Body of pancreas (tissue), 4 donors: Measurements from ENCODE around the gene NBEAL2. TPM values are rescaled to one million over a fixed set of nuclear protein-coding genes. Genes with fewer than 3 reads are reported as not detected.
"Not testable (repeated sequence)": the region's sequence is repeated elsewhere in the genome, so short reads cannot be mapped to it uniquely, and the experiment has no call there.

Experiments
- ATAC-seq: fragments of 150-250 bp; one replicate; pipeline ENCODE4 v1.9.1; 2016
- DNase-seq, 4 donors: peaks; one replicate each; pipeline ENCODE4 v3.0.0-alpha.2; 2019
- H3K27ac ChIP-seq, 4 donors: fragments of 200-600 bp; sonication (generic); 1 replicate in 3 of 4; 2 replicates in 1 of 4; pipeline versions ENCODE4 v1.5.1 to v1.6.1; 2016 to 2019; ENCODE audit warnings: mild to moderate bottlenecking in 1 of 4, mixed read lengths in 1 of 4, moderate library complexity in 1 of 4
- H3K27me3 ChIP-seq, 2 donors: fragments of 200-600 bp; sonication (generic); one replicate each; pipeline ENCODE4 v1.6.0; 2016; ENCODE audit warnings: mild to moderate bottlenecking in 1 of 2
- H3K36me3 ChIP-seq, 2 donors: fragments of 200-600 bp; sonication (generic); replicated peaks in 1 of 2; 2 replicates each; pipeline ENCODE4 v1.5.1; 2016; ENCODE audit warnings: low read depth in 2 of 2; ENCODE audit not compliant: insufficient read depth in 1 of 2
- H3K4me1 ChIP-seq: fragments of 200-600 bp; sonication (generic); one replicate; pipeline ENCODE4 v1.6.0; 2016
- H3K4me3 ChIP-seq, 2 donors: fragments of 200-600 bp; sonication (generic); 1 replicate in 1 of 2; 2 replicates in 1 of 2; pipeline ENCODE4 v1.5.1; 2016 to 2019
- H3K9me3 ChIP-seq, 3 donors: fragments of 200-600 bp; sonication (generic); 1 replicate in 2 of 3; 2 replicates in 1 of 3; pipeline ENCODE4 v1.5.1; 2016
- POLR2A ChIP-seq, 3 donors: fragments of 450-650 bp; IDR thresholded peaks; one replicate each; pipeline ENCODE4 v1.6.1; 2016; ENCODE audit warnings: antibody characterized with exemption in 3 of 3, mild to moderate bottlenecking in 2 of 3
- WGBS, 2 donors: methylation state at CpG; one replicate each; pipeline ENCODE4 v1.1.5; 2017; 5-methylcytosine and 5-hydroxymethylcytosine counted together
- intact Hi-C: fragments of 100-400 bp; cut with DNase I; formaldehyde crosslinking; loops from one replicate; pipeline ENCODE4 v1.15.1; 2023
- total RNA-seq, 2 donors: library from RNA; depleted of rRNA; stranded (reverse); fragments of >200 nt; gene quantifications; one replicate each; pipeline ENCODE4 v1.1.0, GENCODE V29; 2016
- TF ChIP-seq, protein P1 (sequence below), 7 experiments: fragments of 450-650 bp in 4 of 7; fragments of 200-600 bp in 3 of 7; sonication (generic) in 3 of 7; IDR thresholded peaks; one replicate each; pipeline ENCODE4 v1.5.1; 2016 to 2019; ENCODE audit warnings: antibody characterized with exemption in 7 of 7

The NBEAL2 gene
- total RNA-seq, 2 donors from 2014 or later, result 98.8 to 151 TPM

DNA sequence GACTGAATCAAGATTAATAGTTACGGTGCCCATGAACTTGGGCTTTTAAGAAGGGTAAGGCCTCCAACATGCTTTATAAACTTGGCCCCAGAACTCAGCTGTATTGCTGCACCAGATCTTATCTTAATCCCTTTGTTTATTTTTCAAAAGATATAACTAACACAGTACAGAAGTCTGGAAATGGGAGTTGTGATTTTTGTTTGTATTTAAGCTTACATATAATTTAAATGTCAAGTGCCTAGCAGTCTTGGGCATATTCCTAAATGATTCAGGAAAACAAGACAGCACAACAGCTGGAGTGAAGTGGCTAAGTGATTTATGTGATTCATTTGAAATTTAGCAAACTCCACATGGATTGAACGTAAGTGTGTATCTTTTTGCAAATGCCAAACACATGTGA lies 56.2 kb downstream of the NBEAL2 start:
- Histone ChIP-seq H3K27ac (peak overlapping the region in 3 of 4 donors; percentile 8 to 43 (median 16)), H3K36me3 (peaks cover 6 to 10% of the 10 kb centered on the region in 2 donors), H3K4me3 (no peak overlapping the region), H3K9me3 (no peaks in the 10 kb centered on the region), H3K27me3 (no peaks in the 10 kb centered on the region), H3K4me1 (peaks cover 17% of the 10 kb centered on the region)
- 40 to 66% methylated on average over 2 of the region's 2 CpGs for WGBS, 2 donors
- no peak for DNase-seq
- intact Hi-C loops, result no loop called here
- TF ChIP-seq, protein P1, sequence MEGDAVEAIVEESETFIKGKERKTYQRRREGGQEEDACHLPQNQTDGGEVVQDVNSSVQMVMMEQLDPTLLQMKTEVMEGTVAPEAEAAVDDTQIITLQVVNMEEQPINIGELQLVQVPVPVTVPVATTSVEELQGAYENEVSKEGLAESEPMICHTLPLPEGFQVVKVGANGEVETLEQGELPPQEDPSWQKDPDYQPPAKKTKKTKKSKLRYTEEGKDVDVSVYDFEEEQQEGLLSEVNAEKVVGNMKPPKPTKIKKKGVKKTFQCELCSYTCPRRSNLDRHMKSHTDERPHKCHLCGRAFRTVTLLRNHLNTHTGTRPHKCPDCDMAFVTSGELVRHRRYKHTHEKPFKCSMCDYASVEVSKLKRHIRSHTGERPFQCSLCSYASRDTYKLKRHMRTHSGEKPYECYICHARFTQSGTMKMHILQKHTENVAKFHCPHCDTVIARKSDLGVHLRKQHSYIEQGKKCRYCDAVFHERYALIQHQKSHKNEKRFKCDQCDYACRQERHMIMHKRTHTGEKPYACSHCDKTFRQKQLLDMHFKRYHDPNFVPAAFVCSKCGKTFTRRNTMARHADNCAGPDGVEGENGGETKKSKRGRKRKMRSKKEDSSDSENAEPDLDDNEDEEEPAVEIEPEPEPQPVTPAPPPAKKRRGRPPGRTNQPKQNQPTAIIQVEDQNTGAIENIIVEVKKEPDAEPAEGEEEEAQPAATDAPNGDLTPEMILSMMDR (IDR thresholded peaks at IDR 0.05), result no peak
- TF ChIP-seq POLR2A (IDR thresholded peaks at IDR 0.05), result no peak
- ATAC-seq, result no peak

DNA sequence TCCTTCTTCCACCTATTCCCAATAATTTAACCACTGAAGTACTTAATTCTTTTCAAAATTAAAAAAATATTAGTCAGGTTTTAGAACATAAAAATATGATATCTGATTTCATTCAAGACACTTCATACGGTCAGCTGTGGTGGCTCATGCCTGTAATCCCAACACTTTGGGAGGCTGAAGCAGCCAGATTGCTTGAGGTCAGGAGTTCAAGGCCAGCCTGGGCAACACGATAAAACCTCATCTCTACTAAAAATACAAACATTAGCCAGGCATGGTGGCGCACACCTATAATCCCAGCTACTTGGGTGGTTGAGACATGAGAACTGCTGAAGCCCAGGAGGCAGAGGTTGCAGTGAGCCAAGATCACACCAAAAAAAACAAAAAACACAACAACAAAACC lies 56.7 kb downstream of the NBEAL2 start:
- TF ChIP-seq POLR2A (IDR thresholded peaks at IDR 0.05), result no peak
- TF ChIP-seq, protein P1 (IDR thresholded peaks at IDR 0.05), result no peak
- Histone ChIP-seq H3K4me3 (no peak overlapping the region), H3K4me1 (peaks cover 17% of the 10 kb centered on the region), H3K36me3 (peaks cover 9 to 13% of the 10 kb centered on the region in 2 donors), H3K9me3 (no peaks in the 10 kb centered on the region), H3K27ac (peak overlapping the region in 2 of 4 donors; percentile 8 to 31), H3K27me3 (no peaks in the 10 kb centered on the region)
- no peak for DNase-seq
- 34 to 51% methylated on average over 3 of the region's 3 CpGs for WGBS, 2 donors
- intact Hi-C loops, result no loop called here
- ATAC-seq, result no peak

DNA sequence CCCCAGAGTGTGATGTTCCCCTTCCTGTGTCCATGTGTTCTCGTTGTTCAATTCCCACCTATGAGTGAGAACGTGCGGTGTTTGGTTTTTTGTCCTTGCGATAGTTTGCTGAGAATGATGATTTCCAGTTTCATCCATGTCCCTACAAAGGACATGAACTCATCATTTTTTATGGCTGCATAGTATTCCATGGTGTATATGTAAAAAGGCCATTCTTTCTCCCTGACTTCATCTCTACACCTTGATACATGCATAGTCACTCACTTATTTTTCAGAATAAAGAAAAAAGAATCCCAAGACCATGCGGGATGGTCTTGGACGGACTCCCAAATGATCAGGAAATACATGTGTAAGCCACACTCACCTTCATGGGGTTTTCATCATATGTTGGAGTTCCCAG lies 57.8 kb downstream of the NBEAL2 start:
- ATAC-seq, H3K4me3 ChIP-seq, DNase-seq, H3K27me3 ChIP-seq, intact Hi-C loops, H3K9me3 ChIP-seq, H3K27ac ChIP-seq: not testable (repeated sequence)
- 67 to 84% methylated on average over 3 to 6 of the region's 6 CpGs for WGBS, 2 donors
- Histone ChIP-seq H3K4me1 (peaks cover 17% of the 10 kb centered on the region), H3K36me3 (peaks cover 9 to 19% of the 10 kb centered on the region in 2 donors)

DNA sequence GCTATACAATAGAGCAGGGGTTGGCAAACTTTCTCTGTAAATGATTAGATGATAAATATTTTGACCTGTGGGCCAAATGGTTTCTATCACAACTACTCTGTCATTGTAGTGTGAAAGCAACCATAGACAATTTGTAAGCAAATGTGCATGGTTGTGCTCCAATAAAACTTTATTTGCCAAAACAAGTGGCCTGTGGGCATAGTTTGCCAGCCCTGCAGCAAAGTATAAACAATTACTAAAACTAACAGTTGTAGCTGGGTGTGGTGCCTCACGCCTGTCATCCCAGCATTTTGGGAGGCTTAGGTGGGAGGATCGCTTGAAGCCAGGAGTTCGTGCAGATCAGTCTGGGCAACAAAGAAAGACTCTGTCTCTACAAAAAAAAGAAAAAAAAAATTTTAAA lies 61.6 kb downstream of the NBEAL2 start:
- H3K36me3 ChIP-seq, result peaks cover 9 to 17% of the 10 kb centered on the region in 2 donors
- no peaks in the 10 kb centered on the region for H3K27me3 ChIP-seq
- intact Hi-C loops, result no loop called here
- H3K4me3 ChIP-seq, result no peak overlapping the region
- H3K4me1 ChIP-seq, result peaks cover 6% of the 10 kb centered on the region
- no peak for DNase-seq
- no peak overlapping the region for H3K27ac ChIP-seq
- H3K9me3 ChIP-seq, result no peaks in the 10 kb centered on the region
- no peak for TF ChIP-seq POLR2A (IDR thresholded peaks at IDR 0.05)
- TF ChIP-seq, protein P1 (IDR thresholded peaks at IDR 0.05), result no peak
- WGBS, 2 donors, result 87 to 97% methylated on average over 3 of the region's 3 CpGs
- ATAC-seq, result no peak

DNA sequence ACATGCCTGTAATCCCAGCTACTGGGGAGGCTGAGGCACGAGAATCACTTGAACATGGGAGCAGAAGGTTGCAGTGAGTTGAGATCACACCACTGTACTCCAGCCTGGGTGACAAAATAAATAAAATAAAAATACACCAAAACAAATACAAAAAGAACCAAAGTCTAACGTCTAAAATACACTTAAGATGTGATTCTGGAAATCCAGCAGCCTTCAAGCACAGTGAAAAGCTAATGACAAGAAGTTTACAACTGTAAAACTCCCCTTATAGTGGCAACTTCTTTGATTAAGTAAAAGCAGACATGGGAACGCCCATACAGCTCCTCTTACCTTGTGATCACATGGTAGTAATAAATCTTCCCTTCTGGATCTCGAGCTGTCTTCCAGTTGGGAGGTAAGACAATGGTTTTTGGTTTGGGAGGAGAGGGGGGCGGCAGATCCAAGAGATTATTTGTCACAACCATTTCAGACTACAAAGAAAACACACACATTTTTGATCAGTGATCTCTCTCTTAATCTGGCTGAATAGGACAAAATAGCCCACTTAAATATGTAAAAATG lies 62.8 kb downstream of the NBEAL2 start:
- Histone ChIP-seq H3K4me1 (no peaks in the 10 kb centered on the region), H3K4me3 (no peak overlapping the region), H3K9me3 (no peaks in the 10 kb centered on the region), H3K27me3 (no peaks in the 10 kb centered on the region), H3K36me3 (peaks cover 9 to 16% of the 10 kb centered on the region in 2 donors), H3K27ac (no peak overlapping the region)
- ATAC-seq, result no peak
- TF ChIP-seq, protein P1 (IDR thresholded peaks at IDR 0.05), result no peak
- TF ChIP-seq POLR2A (IDR thresholded peaks at IDR 0.05), result no peak
- no peak for DNase-seq
- intact Hi-C loops, result no loop called here
- WGBS, 2 donors, result 75 to 80% methylated on average over 5 of the region's 5 CpGs
